NCI-H774 (cell line): ENCODE results near the gene CHD6.
A peak's percentile ranks its signal among the peaks of the same experiment; 100 is the strongest.

Source experiments
- DNase-seq: peaks from one replicate; lab custom pipeline; 2025; lab: John Stamatoyannopoulos, UW

The CHD6 gene

DNA sequence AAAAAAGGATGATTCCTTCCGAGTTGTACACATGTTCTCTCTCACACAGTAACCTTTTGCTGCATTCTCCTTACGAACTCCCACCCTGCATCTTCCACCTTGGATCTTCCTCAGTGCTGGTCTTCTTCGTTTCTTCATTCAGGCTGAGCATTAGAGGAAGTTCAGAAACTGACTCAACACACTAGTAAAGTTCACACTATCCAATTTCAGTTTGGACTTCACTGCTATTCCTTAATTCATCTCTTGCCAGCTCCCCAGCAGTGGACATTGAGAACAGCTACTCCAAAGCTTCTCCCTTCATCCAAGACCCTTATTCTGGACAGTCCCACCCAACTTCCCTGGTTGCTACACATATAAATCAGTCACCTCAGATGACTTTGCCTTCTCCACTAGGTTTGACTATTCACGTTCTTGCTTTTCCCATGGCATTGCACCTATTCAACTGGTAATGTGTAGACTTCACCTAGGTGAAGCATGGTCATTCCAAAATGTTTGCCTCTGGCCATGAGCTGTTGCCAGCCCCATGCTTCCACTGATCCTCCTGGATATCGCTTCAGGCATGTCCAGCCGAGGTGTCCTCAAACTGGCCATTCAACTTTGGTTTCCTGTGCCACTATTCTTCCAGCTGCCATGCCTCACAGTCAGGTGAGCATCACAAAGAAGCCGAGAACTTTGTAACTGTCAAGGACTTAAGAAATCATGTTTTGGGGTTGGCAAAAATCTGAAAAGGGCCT is 147.6 kb downstream of the CHD6 start:
- DNase-seq, result no peak

DNA sequence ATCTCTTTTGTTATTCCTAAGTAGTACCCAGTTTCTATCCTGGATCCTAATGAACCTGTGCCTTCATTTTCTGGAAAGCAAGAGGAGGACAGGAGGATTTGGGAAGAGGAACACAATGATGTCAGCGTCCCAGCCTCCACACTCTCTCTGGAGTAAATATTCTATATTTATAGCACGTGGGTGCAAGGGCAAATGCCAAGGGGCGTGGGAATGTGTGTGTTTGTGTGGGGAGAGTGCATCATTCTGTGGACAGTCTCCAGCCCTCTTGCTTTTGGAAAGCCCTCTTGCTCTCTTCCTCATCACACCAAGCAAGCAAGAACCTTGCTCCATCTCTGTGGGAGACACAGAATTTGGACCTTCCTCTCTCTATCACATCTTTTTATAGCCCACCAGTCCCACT is 148.3 kb downstream of the CHD6 start:
- DNase-seq, result no peak

DNA sequence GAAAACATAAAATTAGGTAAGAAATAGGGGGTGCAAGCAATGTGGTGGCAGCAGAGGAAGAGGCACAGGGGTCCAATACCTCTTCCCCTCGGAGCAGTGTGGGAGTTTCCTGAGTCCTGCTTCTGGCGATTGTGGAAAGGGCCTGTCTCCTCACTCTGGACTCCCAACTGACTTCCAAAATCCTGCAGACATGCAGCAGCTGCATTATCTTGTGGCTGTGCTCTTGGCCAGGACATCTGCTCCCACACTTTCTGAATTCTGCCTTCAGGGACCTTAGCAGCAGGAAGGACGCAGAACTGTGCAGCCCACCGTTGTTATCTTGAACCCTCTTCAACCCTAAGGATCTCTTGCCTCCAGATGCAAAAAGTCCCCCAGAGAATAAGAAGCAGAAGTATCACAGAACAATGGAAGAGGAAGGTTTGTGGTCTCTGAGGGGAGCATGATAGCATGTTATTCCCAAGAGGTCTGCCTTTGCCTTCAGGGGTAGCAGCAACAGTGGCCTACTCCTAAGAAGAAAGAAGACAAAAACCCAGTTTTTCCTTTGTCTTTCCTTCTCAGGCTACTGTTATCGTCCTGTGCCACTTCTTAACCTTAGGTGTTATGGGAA is 149.1 kb downstream of the CHD6 start:
- DNase-seq, result no peak

DNA sequence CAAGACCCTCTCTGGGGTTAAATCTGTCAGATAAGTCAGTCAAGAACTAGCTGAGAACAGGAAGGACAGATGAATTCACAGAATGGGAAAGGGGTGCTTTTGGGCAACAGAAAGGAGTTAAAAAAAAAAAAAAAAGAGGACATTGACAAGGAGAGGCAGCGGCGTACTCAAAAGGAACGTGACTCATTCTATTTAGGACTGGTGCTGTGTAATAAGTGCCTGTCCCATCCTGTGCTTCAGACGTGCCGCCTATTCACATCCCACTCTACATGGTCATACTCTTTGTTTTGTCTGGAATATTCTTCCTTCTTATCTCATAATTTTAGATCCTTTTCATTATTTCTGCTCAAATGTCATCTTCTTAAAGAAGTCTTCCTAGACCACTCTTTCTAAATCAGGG is 150.5 kb downstream of the CHD6 start:
- no peak for DNase-seq

DNA sequence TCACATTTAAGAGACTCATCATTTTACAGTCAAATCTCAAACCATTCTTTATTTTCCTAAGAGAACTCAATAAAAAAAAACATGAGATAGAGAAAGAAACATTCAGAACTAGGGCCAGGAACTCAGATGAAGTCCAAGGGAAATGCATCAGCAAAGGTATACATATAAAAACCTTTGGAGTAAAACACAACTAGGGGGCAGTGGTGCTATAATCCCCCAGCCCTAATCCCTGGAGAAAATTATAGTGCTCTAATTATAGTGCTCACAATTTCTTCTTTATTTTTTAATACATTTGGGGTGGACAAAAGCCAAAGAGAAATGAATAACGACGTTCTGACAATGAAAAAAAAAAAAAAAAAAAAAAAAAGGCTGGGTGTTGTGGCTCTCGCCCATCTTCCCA is 151.0 kb downstream of the CHD6 start:
- DNase-seq, result no peak

DNA sequence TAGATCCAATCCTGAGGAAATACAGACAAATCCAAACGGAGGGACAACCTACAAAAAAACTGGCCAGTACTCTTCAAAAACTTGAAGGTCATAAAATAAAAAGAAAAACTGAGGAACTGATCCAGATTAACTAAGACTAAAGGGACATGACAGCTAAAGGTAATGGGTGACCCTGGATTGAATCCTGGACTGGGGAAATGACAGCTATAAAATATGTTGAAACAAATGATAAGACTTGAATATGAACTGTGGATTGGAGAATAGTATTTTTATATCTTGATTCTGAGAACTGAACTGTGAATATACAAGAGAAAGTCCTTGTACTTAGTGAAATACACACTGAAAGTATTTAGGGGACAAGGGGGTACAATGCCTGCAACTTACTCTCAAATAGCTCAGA is 154.6 kb downstream of the CHD6 start:
- DNase-seq, result no peak

DNA sequence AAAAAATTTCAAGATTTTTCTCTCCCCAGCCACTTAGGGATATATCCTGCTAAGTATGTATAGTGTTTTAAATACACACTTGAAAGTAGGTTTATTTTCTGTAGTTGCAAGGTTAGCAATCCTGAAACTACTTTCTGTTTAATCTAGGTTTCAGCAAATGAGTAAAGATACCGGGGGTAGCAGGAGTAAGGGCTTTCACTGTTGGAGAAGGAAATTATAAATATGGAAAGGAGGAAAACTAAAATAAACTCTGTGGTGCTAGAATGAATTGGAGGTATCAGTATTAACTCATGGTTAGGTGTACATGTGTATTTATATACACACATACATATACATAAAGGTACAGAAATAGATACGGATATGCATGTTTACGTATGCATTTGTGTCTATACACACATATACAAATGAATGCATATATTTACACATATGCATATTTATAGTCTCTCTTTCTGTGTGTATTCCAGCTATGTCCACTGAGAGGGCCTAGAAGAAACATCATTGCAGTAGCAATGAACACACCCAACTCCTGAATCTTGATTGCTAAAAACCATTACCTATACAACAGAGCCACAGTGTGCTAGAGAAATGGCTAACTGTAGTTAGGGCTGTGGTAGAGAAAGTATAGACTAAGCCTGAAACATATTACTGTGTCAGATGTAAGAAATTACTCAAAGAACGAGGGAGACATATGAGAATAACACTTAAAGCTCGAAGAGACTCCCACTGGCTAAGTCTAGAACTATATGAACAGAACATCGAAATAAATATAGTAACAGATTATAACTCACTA is 155.6 kb downstream of the CHD6 start:
- DNase-seq, result no peak

DNA sequence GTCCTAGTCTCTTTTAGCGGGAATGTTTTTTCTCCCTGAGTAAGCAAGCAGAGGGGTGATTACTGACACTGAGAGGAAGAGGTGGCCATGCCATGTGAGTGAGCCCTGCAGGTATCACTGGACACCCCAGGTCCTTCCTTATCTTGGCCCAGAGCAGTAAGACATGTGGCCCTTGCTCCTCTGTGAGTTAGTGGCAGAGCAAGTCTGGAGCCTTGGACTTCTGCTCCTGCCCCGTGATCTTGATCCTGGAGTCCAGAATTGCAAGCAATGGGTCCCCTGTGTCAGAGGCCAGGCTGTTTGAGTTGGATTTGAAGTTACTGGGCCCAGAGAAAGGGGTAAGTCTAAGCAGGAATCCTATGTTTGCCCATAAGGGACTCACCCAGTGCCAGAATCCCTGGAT is 159.4 kb downstream of the CHD6 start:
- no peak for DNase-seq

DNA sequence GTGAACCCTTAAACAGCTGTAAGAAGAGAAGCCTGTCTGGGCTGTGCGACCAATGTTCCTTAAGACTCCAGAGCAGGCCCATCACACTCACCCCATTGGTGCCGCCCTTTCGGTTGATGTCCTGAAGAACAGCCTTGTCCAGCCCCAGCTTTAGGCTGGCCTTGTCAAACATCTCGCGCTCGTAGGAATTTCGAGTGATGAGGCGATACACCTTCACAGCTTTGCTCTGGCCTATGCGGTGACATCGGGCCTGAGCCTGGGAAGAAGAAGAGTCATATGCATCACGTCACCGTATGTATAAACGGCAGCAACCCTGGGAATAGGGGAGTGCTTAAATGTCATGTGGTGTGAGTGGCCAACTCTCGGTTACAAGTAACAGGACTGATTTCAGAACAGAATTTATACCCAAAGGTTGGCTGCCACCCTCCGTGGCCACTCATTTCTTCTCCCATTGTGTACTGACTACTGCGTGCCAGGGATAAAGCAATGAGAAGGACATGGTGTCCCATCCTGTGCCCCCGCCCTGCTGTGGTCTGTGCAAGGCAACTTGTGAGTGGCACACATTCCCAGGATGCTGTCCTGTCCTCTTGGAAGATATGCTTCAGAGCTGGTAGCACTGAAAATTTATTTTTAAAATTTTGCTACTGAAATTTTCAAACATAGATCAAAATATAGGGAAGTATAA is 160.9 kb downstream of the CHD6 start:
- DNase-seq, result no peak

DNA sequence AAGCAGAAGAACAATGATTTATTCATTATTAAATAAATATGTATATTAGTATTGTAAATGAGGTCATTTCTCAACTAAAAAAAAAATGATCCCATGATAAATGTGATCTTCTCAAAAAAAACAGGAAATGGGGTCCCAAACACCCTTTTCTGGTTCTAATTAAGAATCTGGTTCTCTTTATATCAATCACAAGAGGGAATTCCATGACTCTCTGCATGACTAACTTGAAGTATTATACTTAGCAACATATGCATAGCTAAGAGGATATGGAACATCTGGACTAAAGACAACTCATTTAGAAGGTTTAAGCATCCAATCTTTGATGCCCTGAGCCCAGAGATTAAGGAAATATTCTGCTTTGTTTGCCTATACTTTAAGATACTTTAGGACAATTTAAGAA is 161.8 kb downstream of the CHD6 start:
- DNase-seq, result no peak

DNA sequence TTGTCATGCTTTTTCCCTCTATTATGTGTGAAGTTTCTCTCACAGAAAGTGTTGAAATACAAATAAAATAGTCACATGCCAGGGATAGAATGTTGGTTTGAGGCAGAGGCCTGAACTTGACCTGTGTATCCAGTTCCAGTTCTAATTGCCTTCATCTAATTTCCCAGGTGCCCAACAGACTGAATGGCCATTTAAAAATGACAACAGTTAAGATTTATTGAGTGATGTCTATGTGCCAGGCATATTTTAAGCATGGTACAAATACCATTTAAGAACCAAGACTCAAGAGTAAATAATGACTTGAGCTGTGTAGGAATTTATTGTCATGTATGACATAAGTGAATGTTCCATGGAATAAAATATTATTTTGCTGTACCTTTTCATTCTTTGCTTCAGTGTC is 163.9 kb downstream of the CHD6 start:
- DNase-seq, result no peak

DNA sequence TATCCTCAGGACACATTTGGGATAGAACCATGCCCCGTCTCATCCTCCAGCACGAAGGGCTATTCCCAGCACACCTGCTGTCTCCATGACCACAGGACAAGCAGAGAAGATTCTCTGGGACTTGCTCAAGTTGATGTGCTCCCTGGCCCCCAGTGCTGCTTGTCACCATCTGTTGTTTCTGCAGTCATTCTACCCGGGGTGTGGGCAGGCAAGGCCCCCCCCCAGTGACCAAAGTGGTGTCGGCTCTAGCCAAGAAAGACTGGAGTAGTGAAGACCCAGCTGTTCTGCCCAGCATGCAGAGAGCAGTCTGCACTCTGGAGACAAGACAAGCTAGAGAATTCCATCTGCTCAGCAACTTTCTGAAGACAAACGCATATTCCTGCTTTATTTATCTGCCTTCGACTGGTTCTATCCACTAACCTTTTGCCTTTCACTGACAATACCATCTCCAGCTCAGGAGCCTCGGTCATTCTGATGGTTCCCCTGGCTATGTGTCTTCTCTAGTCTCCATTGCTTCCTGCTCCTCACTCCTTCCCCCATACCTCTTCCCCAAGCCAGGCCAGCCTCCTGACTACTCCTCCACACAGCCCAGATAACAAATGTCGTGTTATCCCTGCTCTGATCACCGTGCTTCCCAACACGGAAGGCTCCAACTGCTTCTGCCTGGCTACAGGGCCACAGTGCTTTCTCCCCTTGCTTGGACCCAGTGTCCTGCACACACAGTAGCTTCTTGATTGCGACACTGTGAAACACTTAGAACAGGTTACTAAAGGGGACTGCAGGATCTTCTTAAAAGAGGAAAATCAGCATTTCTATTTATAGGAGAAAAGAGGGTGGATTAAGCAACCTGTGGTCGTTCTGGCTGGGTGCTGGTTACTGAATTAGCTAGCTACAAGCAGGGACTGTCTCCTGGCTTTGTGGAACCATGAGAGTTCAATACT is 164.9 kb downstream of the CHD6 start:
- no peak for DNase-seq

DNA sequence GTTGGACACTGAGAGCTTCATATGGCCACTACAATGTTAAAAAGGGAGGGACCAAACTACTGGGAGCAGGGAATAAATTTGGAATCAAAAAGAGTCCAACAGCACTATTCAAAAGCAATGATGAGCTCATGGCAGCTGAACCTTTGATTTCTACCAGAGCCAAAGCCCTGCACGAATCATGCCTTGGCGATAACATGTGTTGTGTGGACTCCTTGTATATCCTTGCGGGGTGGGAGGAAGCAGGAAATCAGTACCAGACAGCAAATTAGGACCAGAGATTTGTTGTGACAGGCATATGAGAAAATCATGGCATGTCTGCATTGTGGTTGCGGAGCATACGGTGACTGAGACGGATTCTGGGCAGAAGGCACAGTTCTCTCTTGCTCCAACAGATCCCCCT is 166.0 kb downstream of the CHD6 start:
- DNase-seq, result no peak

DNA sequence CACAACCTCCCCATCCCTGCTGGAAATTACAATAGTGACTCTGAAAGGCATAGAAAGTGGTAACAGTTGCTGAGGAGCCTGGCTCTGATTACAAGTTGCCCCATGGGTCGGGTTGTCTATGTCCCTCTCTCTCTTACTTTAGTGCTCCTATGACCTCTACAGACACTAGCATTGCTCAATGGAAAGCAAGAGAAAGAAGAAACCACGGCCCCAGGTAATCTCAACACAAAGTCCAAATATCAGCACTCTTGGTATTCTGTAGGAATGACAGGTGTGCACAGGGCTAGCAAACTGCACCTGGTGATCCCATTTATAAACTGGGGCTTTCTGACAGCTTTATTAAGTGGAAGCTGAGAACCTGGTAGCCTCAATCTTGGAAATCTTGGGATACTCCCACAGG is 171.2 kb downstream of the CHD6 start:
- no peak for DNase-seq

DNA sequence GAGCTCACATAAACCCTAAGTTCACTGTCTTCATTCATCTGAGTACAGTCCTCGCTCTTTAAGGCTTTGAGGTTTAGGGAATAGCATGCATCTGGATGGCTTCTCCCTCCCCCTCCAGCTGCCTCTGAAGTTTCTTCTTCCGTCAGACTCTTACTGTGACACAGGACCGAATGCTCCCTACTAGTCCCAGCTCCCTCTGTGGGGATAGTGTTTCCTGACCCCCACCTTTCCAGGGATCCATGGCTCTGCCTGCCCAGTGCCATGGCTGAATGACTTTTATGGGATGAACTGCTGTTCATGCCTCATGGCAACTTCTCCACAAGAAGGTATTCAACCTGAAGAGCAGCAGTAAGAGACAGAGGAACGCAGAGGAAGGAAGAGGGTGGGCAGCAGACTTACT is 171.7 kb downstream of the CHD6 start:
- no peak for DNase-seq

DNA sequence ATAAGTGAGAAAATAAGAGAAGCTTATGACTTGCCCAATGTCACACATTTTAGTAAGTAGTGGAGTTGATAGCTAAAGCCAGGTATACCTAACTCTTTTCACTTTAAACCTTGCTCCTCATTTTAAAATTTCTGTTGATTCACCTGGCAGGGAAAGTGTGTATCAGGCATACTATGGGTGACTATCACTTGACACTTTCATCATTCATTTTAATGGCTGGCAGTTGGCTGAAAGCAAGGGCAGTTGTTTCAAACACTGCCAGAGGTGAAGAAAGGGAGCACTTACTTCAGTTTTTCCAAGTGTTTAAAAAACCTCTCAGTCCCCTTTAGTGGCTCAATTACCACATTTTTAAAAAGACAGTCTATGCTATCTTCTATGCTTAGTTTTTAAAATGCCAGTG is 173.4 kb downstream of the CHD6 start:
- DNase-seq, result peak; percentile 3

DNA sequence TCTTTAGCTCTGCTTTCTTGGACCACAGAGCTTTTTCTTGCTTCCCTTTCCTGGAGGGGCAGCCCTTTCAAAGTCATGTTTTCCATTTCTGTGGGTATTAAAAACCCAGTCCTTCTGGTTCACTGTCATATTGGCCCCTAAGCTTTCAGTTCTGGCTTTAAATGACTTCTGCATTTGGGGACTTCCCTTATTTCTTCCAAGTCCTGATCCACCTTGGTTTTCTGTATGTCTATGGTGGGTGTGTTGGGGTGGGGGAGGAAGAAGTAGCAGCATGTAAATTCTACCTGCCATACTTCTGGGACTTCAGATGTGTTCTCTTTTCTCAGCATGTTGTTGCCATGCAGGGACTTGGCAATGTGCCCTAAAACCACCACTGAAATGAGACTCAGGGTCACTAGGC is 174.5 kb downstream of the CHD6 start:
- no peak for DNase-seq

DNA sequence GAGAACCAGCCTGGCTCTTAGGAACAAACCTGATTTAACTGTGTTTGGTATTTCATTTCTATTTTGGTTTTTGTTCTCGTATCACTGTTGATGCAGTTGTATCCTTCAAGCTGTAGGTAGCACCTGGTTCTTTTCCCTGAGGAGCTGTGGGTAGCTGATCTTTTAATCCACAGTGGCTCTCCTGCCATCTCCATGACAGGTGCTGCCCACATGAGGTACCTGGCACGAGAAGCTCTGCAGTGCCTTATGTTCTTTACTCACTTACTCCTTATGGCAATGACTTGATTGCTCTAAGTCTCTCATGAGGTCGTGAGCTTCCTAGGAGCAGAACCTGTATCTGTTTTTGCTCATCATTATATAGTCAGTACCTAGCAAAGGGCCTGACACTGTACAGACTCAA is 177.3 kb downstream of the CHD6 start:
- DNase-seq, result no peak

DNA sequence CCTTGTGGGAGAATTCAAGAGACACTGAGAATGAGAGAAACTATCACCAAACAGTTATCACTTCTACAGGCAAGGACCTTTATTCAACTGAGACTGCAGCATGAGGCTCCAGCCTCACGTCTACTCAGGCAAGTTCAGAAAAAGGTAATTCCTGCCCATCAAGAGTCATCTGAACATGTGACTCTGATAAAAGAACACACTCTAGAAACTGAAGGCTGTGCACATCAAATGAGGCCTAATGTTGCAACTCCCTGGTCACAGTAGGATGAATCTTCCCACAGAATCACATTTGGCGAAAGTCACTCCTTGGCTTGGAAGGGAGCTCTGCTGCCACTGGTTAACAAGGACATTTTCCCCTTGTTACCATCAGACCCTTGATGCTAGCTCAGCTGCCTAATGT is 180.3 kb downstream of the CHD6 start:
- DNase-seq, result no peak

DNA sequence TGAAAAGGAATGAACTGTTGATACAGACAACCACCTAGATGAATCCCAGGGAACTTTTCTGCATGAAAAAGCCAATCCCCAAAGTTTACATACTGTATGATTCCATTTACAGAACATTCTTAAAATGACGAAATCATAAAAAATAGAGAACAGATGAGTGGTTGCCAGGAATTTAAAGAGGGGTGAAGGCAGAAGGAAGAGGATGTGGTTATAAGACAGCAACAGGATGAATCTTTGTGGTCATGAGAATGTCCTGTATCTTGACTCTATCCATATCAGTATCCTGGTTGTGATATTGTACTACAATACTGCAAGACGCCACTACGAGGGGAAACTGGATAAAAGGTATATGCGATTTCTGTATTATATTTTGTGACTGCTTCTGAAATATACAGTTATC is 181.5 kb downstream of the CHD6 start:
- no peak for DNase-seq

DNA sequence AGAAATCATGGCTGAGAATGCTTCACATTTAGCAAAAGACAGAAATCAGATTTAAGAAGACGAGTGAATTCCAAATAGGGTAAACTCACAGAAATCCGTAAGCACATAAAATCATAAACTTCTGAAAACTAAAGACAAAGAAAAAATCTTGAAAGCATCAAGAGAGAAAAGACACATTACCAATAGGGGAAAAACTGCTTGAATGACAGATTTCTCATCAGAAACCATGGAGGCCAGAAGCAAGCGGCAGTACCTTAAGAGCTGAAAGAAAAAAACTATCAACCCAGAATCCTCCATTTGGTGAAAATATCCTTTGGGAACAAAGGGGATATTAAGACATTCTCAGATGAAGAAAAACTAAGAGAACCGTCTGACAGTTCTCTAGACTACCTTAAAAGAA is 185.0 kb downstream of the CHD6 start:
- DNase-seq, result no peak

DNA sequence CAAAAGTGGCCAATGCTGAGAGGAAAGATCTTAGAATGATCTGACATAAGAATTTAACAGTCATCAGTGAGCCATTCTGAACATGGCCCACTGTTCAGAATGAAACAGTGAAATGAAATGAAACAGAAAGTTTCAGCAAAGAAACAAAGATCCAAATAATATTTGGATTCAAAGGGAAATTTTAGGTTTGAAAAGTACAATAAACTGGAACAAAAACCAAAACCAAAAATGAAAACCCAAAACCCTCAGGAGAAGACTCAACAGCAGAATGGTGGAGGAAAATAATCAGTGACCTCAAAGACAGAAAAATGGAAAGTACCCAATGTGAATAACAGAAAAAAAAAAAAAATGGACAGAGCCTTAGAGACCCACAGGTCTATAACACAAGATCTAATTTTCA is 185.4 kb downstream of the CHD6 start:
- DNase-seq, result no peak
